Parathyroid adenoma (tissue), 2 donors: ENCODE results near the gene ZNF653.

ENCODE experiments used
- H2AFZ ChIP-seq: fragments of 300-600 bp; sonication (generic); one replicate; pipeline ENCODE4 v1.7.0; 2017; ENCODE audit warnings: antibody characterized with exemption, mild to moderate bottlenecking
- H3K27ac ChIP-seq: fragments of 300-600 bp; sonication (generic); one replicate; pipeline ENCODE4 v1.7.0; 2017
- H3K27me3 ChIP-seq: fragments of 300-600 bp; sonication (generic); one replicate; pipeline ENCODE4 v1.7.0; 2017; ENCODE audit warnings: low read length; ENCODE audit not compliant: control insufficient read depth, insufficient read depth
- H3K36me3 ChIP-seq: fragments of 300-600 bp; sonication (generic); one replicate; pipeline ENCODE4 v1.7.0; 2017; ENCODE audit warnings: low read length; ENCODE audit not compliant: control insufficient read depth, insufficient read depth
- H3K4me1 ChIP-seq: fragments of 300-600 bp; sonication (generic); one replicate; pipeline ENCODE4 v1.7.0; 2017; ENCODE audit warnings: control low read depth
- H3K4me2 ChIP-seq: fragments of 300-600 bp; sonication (generic); one replicate; pipeline ENCODE4 v1.7.0; 2017; ENCODE audit warnings: low read length
- H3K4me3 ChIP-seq: fragments of 300-600 bp; sonication (generic); one replicate; pipeline ENCODE4 v1.7.0; 2017; ENCODE audit warnings: low read depth, low read length
- H3K79me2 ChIP-seq: fragments of 300-600 bp; sonication (generic); one replicate; pipeline ENCODE4 v1.7.0; 2017; ENCODE audit warnings: control low read depth
- H3K9ac ChIP-seq: fragments of 300-600 bp; sonication (generic); one replicate; pipeline ENCODE4 v1.7.0; 2017; ENCODE audit warnings: mild to moderate bottlenecking
- H3K9me3 ChIP-seq: fragments of 300-600 bp; sonication (generic); one replicate; pipeline ENCODE4 v1.7.0; 2017; ENCODE audit warnings: low read length; ENCODE audit not compliant: control insufficient read depth
- TF ChIP-seq, protein P1 (sequence below): fragments of 300-600 bp; sonication (generic); IDR thresholded peaks from one replicate; pipeline ENCODE4 v1.7.0; 2017; ENCODE audit warnings: antibody characterized with exemption, mild to moderate bottlenecking
- donor health status: primary hyperparathyroidism.

The ZNF653 gene

DNA sequence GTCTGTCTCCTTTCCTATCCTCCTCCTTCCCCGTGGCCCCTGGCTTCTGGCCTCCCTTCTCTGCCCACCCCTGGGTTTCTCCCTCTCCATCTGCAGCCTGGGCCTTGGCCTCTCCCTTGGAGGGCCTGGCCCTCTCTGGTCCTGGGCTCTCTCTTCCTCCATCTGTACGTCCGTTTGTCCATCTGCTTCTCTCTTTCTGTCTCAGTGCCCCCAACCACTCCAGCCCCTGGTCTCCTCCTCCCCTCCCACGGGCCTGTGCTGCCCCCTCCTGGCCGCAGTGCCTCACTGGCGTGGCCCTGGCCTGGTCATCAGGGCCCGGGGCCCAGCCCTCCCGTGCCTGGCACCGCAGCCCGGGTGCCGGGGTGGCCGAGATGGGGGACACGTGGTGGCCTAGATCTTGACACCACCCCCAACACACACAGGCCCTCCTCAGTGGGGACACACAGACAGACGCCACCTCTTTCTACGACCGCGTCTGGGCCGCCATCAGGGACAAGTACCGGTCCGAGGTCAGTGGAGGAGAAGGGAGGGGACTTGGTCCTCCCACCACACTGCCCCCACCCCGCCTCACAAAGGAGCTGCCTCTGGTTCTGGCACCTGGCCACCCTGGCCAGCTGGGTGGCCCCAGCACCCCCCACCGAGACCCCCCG, 58.9 kb downstream of the ZNF653 start:
- Histone ChIP-seq H3K4me1 (peaks cover 3% of the 10 kb centered on the region), H3K79me2 (peaks cover 3% of the 10 kb centered on the region), H3K36me3 (no peaks in the 10 kb centered on the region), H3K9ac (no peak overlapping the region), H3K27ac (no peak overlapping the region), H3K27me3 (no peaks in the 10 kb centered on the region), H3K4me2 (no peak overlapping the region), H3K4me3 (no peak overlapping the region), H2AFZ (no peak overlapping the region), H3K9me3 (no peaks in the 10 kb centered on the region)
- TF ChIP-seq, protein P1, sequence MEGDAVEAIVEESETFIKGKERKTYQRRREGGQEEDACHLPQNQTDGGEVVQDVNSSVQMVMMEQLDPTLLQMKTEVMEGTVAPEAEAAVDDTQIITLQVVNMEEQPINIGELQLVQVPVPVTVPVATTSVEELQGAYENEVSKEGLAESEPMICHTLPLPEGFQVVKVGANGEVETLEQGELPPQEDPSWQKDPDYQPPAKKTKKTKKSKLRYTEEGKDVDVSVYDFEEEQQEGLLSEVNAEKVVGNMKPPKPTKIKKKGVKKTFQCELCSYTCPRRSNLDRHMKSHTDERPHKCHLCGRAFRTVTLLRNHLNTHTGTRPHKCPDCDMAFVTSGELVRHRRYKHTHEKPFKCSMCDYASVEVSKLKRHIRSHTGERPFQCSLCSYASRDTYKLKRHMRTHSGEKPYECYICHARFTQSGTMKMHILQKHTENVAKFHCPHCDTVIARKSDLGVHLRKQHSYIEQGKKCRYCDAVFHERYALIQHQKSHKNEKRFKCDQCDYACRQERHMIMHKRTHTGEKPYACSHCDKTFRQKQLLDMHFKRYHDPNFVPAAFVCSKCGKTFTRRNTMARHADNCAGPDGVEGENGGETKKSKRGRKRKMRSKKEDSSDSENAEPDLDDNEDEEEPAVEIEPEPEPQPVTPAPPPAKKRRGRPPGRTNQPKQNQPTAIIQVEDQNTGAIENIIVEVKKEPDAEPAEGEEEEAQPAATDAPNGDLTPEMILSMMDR: peak; percentile 83

- peaks cover 3% of the 10 kb centered on the region for H3K4me1 ChIP-seq
- H3K9ac ChIP-seq: no peak overlapping the region
- no peak overlapping the region for H3K4me2 ChIP-seq
- H3K27me3 ChIP-seq: no peaks in the 10 kb centered on the region
- TF ChIP-seq, protein P1: no peak
- H3K9me3 ChIP-seq: no peaks in the 10 kb centered on the region
- no peaks in the 10 kb centered on the region for H3K36me3 ChIP-seq
- peaks cover 3% of the 10 kb centered on the region for H3K79me2 ChIP-seq
- no peak overlapping the region for H3K27ac ChIP-seq
- H2AFZ ChIP-seq: no peak overlapping the region
- no peak overlapping the region for H3K4me3 ChIP-seq
Observed at GRCh38 chr19:11446271-11446651, 59.4 kb downstream of the ZNF653 start.

DNA sequence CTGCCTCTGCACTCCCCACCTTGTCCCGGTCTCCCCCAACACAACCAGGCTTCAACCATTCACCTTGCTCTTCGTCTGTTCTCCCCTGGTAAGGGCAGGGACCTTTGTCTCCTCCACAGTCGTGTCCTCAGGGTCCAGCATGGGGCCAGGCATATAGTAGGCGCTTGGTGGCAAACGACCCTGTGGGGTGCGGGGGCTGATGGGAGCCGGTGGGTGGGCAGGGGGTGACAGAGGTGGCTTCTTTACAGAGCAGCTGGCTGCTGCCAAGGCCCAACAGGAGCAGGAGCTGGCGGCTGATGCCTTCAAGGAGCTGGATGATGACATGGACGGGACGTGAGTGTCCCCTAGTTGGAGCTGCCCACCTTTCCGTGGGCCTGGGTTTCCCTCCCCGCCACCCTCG, 60.5 kb downstream of the ZNF653 start:
- no peak overlapping the region for H3K4me2 ChIP-seq
- no peak overlapping the region for H3K4me3 ChIP-seq
- H3K36me3 ChIP-seq: no peaks in the 10 kb centered on the region
- H3K79me2 ChIP-seq: peaks cover 9% of the 10 kb centered on the region
- H3K9ac ChIP-seq: no peak overlapping the region
- no peaks in the 10 kb centered on the region for H3K27me3 ChIP-seq
- peaks cover 3% of the 10 kb centered on the region for H3K4me1 ChIP-seq
- no peaks in the 10 kb centered on the region for H3K9me3 ChIP-seq
- no peak overlapping the region for H2AFZ ChIP-seq
- TF ChIP-seq, protein P1: no peak
- H3K27ac ChIP-seq: no peak overlapping the region

DNA sequence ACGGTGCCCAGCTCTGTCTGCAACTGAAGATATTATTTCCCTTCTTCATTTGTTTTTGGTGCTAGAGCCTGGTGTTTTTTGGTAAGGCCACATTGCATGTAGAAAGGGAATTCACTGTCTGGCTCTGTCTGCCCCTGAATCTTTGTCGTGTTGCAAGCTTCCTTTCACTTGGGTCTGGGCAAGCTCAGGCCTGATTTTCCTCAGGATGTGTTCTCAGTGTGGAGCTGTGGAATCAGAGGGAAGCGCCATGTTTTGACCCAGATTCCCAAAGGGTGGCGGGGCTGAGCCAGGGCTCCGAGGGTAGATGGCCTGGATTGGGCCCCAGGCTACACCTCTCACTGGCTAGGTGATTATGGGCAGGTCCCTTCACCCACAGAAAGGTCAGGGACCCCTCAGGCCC, 61.6 kb downstream of the ZNF653 start:
- Histone ChIP-seq H3K79me2 (peaks cover 9% of the 10 kb centered on the region), H3K4me1 (peaks cover 3% of the 10 kb centered on the region), H3K27ac (no peak overlapping the region), H3K27me3 (no peaks in the 10 kb centered on the region), H3K4me3 (no peak overlapping the region), H2AFZ (no peak overlapping the region), H3K4me2 (no peak overlapping the region), H3K9ac (no peak overlapping the region), H3K36me3 (no peaks in the 10 kb centered on the region), H3K9me3 (no peaks in the 10 kb centered on the region)
- TF ChIP-seq, protein P1: no peak

DNA sequence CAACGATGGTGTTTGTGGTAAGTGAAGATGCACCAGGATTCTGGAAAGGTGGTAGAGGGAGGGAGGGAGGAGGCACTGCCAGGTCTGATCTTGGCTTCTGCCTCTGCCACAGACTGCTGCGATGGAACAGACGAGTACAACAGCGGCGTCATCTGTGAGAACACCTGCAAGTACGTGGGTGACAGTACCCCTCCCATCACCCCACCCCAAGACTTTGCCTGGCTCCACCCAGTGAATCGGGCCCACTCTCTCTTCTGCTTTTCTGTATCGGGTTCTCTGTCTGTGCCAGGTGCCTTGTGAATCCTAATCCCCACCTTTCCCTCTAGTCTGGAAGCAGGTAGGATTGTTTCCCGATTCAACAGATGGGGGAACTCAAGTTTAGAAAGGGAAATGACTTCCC, 67.7 kb downstream of the ZNF653 start:
- Histone ChIP-seq H3K4me3 (no peak overlapping the region), H3K36me3 (no peaks in the 10 kb centered on the region), H3K27ac (no peak overlapping the region)

More for the DNA sequence above, 67.7 kb downstream of the ZNF653 start:
- Histone ChIP-seq H3K9ac (no peak overlapping the region), H3K4me2 (no peak overlapping the region), H3K27me3 (no peaks in the 10 kb centered on the region), H3K79me2 (peaks cover 29% of the 10 kb centered on the region), H2AFZ (no peak overlapping the region), H3K9me3 (no peaks in the 10 kb centered on the region), H3K4me1 (peaks cover 11% of the 10 kb centered on the region)
- TF ChIP-seq, protein P1: no peak
